Activated CD4-positive, alpha-beta T cell treated with anti-CD3 and anti-CD28 coated beads for 4 hours (primary cell): ENCODE measurements around the gene BZW1.

Source experiments
- DNase-seq, 2 donors: peaks; one replicate each; pipeline ENCODE4 v3.0.0-alpha.2; 2020

BZW1 gene

GRCh38 chr2:200843993-200844948 lies 32.6 kb downstream of the BZW1 start:
- no peak for DNase-seq

DNA sequence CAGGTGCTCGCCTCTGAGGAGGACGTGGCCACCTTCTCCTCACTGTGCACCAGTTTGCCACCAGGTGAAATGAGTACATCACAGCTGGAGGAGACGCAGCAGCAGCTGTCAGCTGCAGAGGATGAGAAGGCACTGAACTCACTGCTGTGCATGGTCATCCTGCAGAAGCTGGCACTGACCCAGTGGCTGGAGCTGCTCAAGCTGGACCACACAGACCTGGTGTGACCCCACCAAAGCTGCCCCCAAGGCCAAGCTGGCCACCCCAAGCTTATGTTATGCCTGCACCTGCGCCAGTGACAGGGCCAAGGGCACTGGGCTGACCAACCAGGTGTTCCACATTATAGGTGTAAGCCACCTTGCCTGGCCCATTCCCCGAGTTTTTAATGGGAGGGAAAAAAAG lies 33.5 kb downstream of the BZW1 start:
- DNase-seq: no peak

DNA sequence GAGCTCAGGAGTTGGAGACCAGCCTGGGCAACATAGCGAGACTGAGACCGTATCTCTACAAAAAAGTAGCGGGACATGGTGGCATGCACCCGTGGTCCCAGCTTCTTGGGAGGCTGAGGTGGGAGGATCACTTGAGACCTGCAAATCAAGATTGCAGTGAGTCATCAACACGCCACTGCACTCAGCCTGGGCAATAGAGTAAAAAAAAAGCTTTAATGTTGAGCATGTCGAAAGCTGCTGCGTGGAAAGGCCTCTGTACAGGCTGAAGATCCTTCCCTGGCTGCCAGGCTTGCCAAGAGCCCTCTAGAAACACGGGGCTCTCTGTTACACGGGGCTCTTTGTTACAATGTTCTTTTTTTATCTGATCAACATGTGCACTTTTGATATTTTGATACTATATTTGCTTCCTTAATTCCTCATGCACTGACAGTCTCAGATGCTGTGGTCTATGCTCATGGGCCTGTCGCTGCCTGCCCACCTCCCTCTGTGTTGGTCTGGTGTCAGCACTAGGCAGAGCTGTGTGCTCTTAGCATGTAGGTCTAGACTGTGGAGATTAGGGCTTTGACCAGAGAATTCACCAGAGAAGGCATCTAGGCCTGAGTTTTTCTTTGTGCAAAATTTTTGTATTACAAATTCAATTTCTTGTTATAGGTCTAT lies 34.1 kb downstream of the BZW1 start:
- DNase-seq: no peak

DNA sequence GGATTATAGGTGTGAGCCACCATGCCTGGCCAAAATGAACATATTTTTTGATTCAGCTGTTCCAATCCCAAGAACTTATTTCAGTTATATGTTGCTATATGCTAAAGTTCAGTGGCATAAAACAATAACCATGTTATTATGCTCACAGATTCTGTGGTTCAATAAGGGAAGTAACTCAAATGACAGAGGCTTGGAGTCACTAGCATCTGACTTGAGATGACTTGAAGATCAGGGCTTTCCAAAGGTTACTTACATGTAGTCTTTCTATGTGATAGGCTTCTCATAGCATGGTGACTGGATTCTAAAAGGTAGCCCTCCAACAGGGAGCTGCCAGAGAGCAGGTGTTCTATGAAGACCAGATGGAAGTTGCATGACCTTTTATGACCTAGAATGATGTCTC lies 35.6 kb downstream of the BZW1 start:
- no peak for DNase-seq

- DNase-seq: no peak
Measured at GRCh38 chr2:200847939-200848338, 36.2 kb downstream of the BZW1 start.

GRCh38 chr2:200850512-200851256 lies 39.0 kb downstream of the BZW1 start:
- DNase-seq: no peak

DNA sequence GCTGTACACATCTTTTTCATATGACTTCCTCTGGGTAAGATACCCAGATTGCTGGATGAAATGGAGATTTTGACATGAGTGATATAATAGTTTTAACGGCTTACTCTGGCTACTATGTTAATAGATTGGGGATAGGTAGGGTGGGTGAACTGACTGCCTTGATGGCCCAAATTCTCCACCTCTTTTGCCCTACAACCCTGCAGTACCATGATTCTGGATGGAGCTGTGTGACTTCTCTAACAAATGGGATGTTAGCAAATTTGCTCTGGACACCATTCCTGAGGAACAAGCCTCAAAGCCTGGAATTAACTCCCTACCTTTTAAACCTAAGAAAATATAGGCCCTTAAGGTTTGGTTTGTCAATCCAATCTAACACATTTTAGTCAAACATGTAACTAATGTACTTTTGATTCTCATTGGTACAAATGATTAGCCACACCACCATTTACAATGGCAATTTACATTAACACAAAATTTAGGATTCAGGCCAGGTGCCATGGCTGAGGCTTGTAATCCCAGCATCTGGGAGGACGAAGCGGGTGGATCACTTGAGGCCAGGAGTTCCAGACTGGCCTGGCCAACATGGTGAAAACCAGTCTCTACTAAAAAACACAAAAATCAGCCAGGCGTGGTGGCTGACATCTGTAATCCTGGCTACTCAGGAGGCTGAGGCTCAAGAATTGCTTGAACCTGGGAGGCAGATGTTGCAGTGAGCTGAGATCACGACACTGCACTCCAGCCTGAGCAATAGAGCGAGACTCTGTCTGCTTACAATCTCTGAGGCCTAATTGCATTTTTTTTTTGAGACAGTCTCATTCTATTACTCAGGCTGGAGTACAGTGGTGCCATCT lies 39.9 kb downstream of the BZW1 start:
- DNase-seq: no peak

GRCh38 chr2:200852605-200853004 lies 40.9 kb downstream of the BZW1 start:
- DNase-seq: no peak

GRCh38 chr2:200856806-200857205 lies 45.1 kb downstream of the BZW1 start:
- no peak for DNase-seq

DNA sequence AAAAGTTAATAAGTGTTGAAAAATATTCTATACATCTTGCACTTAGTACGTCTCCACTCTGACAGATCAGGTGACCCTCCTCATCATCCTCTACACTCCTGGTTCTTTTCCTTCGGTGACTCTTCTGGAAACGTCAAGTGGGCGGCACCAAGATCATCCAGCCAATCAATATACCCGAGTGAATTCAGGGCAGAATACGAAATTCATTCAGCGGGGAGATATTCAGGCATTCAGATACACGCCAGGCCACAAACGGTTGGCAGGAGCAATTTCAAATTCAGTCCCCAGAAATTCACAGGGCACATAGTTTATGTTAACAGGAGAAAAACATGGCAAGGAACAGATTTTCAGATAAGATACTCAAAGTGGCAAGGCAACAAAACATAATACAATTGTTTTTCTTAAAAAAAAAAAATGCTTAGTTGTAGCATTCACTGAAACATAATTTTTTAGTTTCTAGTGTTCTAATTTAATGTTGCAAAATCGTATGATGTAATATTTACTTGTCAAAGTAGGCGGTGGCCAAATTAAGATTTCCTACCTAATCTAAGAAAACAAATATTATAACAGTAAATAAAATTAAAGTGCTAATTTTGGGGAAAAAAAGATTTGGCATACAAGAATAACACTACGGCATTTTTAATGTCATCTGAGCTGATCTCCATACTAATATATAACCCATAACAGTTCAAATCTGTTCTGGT lies 48.5 kb downstream of the BZW1 start:
- DNase-seq: no peak

DNA sequence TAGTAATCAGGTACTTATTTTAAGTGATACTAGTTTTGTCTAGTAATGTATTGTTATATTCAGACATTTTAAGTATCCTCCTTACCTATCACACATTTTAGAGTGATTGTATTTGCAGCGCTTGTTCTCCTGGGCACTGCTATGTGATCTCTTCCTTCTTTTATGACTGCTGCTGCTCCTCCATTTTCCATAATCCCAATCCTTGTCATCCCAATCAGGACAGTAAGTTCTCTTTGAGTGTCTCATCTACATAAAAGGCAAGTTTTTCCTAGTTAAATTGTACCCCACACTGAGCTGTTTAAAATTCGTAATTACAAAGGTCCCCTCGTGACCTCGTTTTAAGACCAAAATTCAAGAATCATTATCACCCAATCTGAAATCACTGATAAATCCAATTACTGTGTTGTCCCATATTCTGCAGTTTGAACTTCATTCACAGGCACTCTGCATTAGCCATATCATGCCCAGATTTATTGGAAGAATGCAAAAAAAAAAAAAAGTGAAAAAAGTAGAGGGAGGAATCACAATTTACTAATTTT lies 50.0 kb downstream of the BZW1 start:
- DNase-seq: no peak

GRCh38 chr2:200862532-200863000 lies 50.9 kb downstream of the BZW1 start:
- peak; percentile 54 to 65 for DNase-seq

DNA sequence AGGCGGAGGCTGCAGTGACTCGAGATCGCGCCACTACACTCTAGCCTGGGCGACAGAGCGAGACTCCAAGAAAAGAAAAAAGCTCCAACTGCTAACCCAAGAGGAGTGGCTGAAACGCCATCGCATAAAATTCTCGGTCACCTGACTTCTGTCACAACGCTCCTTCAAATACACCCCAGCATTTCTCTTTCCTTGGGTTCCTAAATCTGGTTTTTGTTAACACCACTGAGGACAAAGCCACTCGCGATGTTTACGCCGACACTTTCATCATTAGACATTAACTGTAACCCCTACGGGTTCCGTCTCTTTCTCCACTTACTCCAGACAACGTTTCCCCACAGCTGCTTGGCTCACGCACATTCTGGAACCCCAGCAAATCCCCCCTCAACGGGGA lies 52.1 kb downstream of the BZW1 start:
- DNase-seq: no peak

- DNase-seq: peak; percentile 93 to 96
Measured at GRCh38 chr2:200864176-200865034, 52.7 kb downstream of the BZW1 start, which contains the start of gene CLK1. CLK1 (minus strand) TSS chr2:200864658; CDS start chr2:200861862, 2,796 bp downstream.

DNA sequence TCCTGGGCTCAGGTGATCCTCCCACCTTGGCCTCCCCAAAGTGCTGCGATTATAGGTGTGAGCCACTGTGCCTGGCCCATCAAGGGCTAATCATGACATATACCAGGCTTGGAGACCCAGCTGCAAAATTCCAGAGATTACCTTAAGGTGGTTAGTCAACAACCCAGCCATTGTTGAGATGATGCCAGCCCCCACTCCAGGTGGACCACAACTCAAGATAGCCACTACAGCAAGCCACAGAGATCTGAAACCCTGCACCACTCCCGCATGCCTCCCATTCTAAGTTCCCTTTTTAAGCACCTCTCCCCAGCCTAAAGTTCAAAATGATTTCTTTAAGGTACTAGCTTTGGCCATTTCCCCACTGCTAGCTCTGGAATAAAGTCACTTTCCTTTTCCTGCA lies 57.3 kb downstream of the BZW1 start:
- no peak for DNase-seq

GRCh38 chr2:200871151-200871550 lies 59.4 kb downstream of the BZW1 start:
- no peak for DNase-seq

- DNase-seq: no peak
Measured at GRCh38 chr2:200873560-200873959, 61.9 kb downstream of the BZW1 start.
